GM12892 (cell line): ENCODE results near the gene LRRC61.

Source experiments
- POLR2A ChIP-seq: IDR thresholded peaks from 2 replicates; pipeline ENCODE4 v1.6.1; 2011; ENCODE audit warnings: low read depth, low read length, control low read depth
- POLR2AphosphoS5 ChIP-seq: IDR thresholded peaks from 2 replicates; pipeline ENCODE4 v1.6.1; 2011; ENCODE audit warnings: low read depth, low read length, control low read depth

GRCh38 chr7:150344299-150344698 lies 21.1 kb downstream of the LRRC61 start:
- TF ChIP-seq POLR2A (no peak), POLR2AphosphoS5 (no peak)
